Measurements from ENCODE around the gene SPATA13.

Gene SPATA13

GRCh38 chr13:24220086-24220703 is 59.7 kb downstream of the SPATA13 start (continued):
- TF ChIP-seq ZBTB20 (tag by site-specific recombination; IDR thresholded peaks at IDR 0.05) = peak; percentile 64; the same call in 1 of the 2 replicates
- TF ChIP-seq, protein P1, sequence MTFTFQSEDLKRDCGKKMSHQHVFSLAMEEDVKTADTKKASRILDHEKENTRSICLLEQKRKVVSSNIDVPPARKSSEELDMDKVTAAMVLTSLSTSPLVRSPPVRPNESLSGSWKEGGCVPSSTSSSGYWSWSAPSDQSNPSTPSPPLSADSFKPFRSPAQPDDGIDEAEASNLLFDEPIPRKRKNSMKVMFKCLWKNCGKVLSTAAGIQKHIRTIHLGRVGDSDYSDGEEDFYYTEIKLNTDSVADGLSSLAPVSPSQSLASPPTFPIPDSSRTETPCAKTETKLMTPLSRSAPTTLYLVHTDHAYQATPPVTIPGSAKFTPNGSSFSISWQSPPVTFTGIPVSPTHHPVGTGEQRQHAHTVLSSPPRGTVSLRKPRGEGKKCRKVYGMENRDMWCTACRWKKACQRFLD (tag by site-specific recombination; IDR thresholded peaks at IDR 0.05) = no peak
- no peak for TF ChIP-seq ZNF837 (tag by site-specific recombination; IDR thresholded peaks at IDR 0.05)
- no peak for TF ChIP-seq ZNF777 (tag by site-specific recombination; IDR thresholded peaks at IDR 0.05; ENCODE audit: borderline replicate concordance)
- TF ChIP-seq ZSCAN30 (tag by site-specific recombination; IDR thresholded peaks at IDR 0.05) = peak; percentile 33; the same call in 1 of the 2 replicates
- no peak for TF ChIP-seq SP3 (tag by site-specific recombination; IDR thresholded peaks at IDR 0.05)
- TF ChIP-seq ZNF791 (tag by site-specific recombination; IDR thresholded peaks at IDR 0.05) = no peak
- TF ChIP-seq, protein P2, sequence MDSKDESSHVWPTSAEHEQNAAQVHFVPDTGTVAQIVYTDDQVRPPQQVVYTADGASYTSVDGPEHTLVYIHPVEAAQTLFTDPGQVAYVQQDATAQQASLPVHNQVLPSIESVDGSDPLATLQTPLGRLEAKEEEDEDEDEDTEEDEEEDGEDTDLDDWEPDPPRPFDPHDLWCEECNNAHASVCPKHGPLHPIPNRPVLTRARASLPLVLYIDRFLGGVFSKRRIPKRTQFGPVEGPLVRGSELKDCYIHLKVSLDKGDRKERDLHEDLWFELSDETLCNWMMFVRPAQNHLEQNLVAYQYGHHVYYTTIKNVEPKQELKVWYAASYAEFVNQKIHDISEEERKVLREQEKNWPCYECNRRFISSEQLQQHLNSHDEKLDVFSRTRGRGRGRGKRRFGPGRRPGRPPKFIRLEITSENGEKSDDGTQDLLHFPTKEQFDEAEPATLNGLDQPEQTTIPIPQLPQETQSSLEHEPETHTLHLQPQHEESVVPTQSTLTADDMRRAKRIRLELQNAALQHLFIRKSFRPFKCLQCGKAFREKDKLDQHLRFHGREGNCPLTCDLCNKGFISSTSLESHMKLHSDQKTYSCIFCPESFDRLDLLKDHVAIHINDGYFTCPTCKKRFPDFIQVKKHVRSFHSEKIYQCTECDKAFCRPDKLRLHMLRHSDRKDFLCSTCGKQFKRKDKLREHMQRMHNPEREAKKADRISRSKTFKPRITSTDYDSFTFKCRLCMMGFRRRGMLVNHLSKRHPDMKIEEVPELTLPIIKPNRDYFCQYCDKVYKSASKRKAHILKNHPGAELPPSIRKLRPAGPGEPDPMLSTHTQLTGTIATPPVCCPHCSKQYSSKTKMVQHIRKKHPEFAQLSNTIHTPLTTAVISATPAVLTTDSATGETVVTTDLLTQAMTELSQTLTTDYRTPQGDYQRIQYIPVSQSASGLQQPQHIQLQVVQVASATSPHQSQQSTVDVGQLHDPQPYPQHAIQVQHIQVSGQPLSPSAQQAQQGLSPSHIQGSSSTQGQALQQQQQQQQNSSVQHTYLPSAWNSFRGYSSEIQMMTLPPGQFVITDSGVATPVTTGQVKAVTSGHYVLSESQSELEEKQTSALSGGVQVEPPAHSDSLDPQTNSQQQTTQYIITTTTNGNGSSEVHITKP (tag by site-specific recombination; IDR thresholded peaks at IDR 0.05) = no peak
- no peak for TF ChIP-seq ZNF311 (tag by site-specific recombination; IDR thresholded peaks at IDR 0.05; ENCODE audit: borderline replicate concordance)
- no peak for TF ChIP-seq ZNF121 (tag by site-specific recombination; IDR thresholded peaks at IDR 0.05)
- no peak for TF ChIP-seq ZNF830 (tag by site-specific recombination; IDR thresholded peaks at IDR 0.05; ENCODE audit: low read depth)
- no peak for TF ChIP-seq WT1 (tag by site-specific recombination; IDR thresholded peaks at IDR 0.05)
- peak; percentile 81 for TF ChIP-seq ZNF654 (tag by site-specific recombination; IDR thresholded peaks at IDR 0.05; ENCODE audit: low read depth)
- no peak for TF ChIP-seq ZBTB21 (tag by site-specific recombination; IDR thresholded peaks at IDR 0.05)
- no peak for TF ChIP-seq ZNF626 (tag by site-specific recombination; IDR thresholded peaks at IDR 0.05)
- no peak for TF ChIP-seq ZNF416 (tag by site-specific recombination; IDR thresholded peaks at IDR 0.05)
- peak; percentile 64; the same call in 1 of the 2 replicates for TF ChIP-seq ZNF660 (tag by site-specific recombination; IDR thresholded peaks at IDR 0.05)
- no peak for TF ChIP-seq ZNF211 (tag by site-specific recombination; IDR thresholded peaks at IDR 0.05; ENCODE audit: low read depth)
- no peak for TF ChIP-seq ZNF571 (tag by site-specific recombination; IDR thresholded peaks at IDR 0.05)
- no peak for TF ChIP-seq ZFHX2 (tag by site-specific recombination; conservative IDR thresholded peaks at IDR 0.05)
- TF ChIP-seq ZNF658 (tag by site-specific recombination; IDR thresholded peaks at IDR 0.05) = no peak
- TF ChIP-seq ZNF157 (tag by site-specific recombination; IDR thresholded peaks at IDR 0.05) = no peak
- peak; percentile 73 for TF ChIP-seq ZNF600 (tag by site-specific recombination; IDR thresholded peaks at IDR 0.05)
- no peak for TF ChIP-seq ZNF175 (tag by site-specific recombination; IDR thresholded peaks at IDR 0.05)
- TF ChIP-seq ZNF76 (tag by site-specific recombination; IDR thresholded peaks at IDR 0.05; ENCODE audit: borderline replicate concordance, low read depth) = no peak
- no peak for TF ChIP-seq ZNF560 (tag by site-specific recombination; IDR thresholded peaks at IDR 0.05; ENCODE audit: borderline replicate concordance)
- no peak for TF ChIP-seq ZBTB17 (tag by site-specific recombination; IDR thresholded peaks at IDR 0.05)
- TF ChIP-seq BCL11A (tag by site-specific recombination; IDR thresholded peaks at IDR 0.05; ENCODE audit: low read depth) = no peak
- TF ChIP-seq, protein P3, sequence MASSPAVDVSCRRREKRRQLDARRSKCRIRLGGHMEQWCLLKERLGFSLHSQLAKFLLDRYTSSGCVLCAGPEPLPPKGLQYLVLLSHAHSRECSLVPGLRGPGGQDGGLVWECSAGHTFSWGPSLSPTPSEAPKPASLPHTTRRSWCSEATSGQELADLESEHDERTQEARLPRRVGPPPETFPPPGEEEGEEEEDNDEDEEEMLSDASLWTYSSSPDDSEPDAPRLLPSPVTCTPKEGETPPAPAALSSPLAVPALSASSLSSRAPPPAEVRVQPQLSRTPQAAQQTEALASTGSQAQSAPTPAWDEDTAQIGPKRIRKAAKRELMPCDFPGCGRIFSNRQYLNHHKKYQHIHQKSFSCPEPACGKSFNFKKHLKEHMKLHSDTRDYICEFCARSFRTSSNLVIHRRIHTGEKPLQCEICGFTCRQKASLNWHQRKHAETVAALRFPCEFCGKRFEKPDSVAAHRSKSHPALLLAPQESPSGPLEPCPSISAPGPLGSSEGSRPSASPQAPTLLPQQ (tag by site-specific recombination; IDR thresholded peaks at IDR 0.05) = 0 out of 2 replicates have a peak, but pooled peaks have one; percentile 13
- no peak for TF ChIP-seq ELK4 (IDR thresholded peaks at IDR 0.05; ENCODE audit: borderline replicate concordance, low read depth, low read length)
- TF ChIP-seq, protein P4, sequence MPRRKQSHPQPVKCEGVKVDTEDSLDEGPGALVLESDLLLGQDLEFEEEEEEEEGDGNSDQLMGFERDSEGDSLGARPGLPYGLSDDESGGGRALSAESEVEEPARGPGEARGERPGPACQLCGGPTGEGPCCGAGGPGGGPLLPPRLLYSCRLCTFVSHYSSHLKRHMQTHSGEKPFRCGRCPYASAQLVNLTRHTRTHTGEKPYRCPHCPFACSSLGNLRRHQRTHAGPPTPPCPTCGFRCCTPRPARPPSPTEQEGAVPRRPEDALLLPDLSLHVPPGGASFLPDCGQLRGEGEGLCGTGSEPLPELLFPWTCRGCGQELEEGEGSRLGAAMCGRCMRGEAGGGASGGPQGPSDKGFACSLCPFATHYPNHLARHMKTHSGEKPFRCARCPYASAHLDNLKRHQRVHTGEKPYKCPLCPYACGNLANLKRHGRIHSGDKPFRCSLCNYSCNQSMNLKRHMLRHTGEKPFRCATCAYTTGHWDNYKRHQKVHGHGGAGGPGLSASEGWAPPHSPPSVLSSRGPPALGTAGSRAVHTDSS (tag by site-specific recombination; IDR thresholded peaks at IDR 0.05) = no peak
- no peak for TF ChIP-seq ZNF16 (tag by site-specific recombination; IDR thresholded peaks at IDR 0.05; ENCODE audit: low read depth)
- no peak for TF ChIP-seq ZNF184 (tag by site-specific recombination; IDR thresholded peaks at IDR 0.05)
- no peak for TF ChIP-seq YY1 (tag by site-specific recombination; IDR thresholded peaks at IDR 0.05)

Measured in HEK293 (cell line).